ENCODE results near the gene CTSF.

CTSF gene

GRCh38 chr11:66532784-66533183 is 35.6 kb downstream of the CTSF start:
- DNase-seq (ENCODE audit: low spot score), result no peak

GRCh38 chr11:66531841-66532240 is 36.6 kb downstream of the CTSF start:
- no peak for DNase-seq (ENCODE audit: low spot score)

- no peak for DNase-seq (ENCODE audit: low spot score)
Measured at GRCh38 chr11:66530927-66531709, 37.3 kb downstream of the CTSF start.

- DNase-seq (ENCODE audit: low spot score), result no peak
Measured at GRCh38 chr11:66529655-66530054, 38.8 kb downstream of the CTSF start.

- no peak for DNase-seq (ENCODE audit: low spot score)
Measured at GRCh38 chr11:66529069-66529468, 39.3 kb downstream of the CTSF start.

- no peak for DNase-seq (ENCODE audit: low spot score)
Measured at GRCh38 chr11:66524304-66525040, 43.9 kb downstream of the CTSF start.

- DNase-seq (ENCODE audit: low spot score), result no peak
Measured at GRCh38 chr11:66523611-66524010, 44.8 kb downstream of the CTSF start.

All from pons (tissue), 1 donor.